ENCODE data around the gene TTC9B. TPM values are rescaled to one million over a fixed set of nuclear protein-coding genes. Genes with fewer than 3 reads are reported as not detected.

TTC9B gene
- total RNA-seq, 2 donors from 2014 or later: not detected

GRCh38 chr19:40241809-40242384, 23.7 kb upstream of the TTC9B start:
- no peaks in the 10 kb centered on the region for H3K9me3 ChIP-seq
- WGBS: 20% methylated on average over 20 of the region's 21 CpGs
- H3K4me1 ChIP-seq (replicated peaks): no peaks in the 10 kb centered on the region
- no peak overlapping the region for H3K4me3 ChIP-seq
- TF ChIP-seq POLR2A (IDR thresholded peaks at IDR 0.05): no peak
- no peak for TF ChIP-seq CTCF (IDR thresholded peaks at IDR 0.05)
- TF ChIP-seq POLR2AphosphoS5 (IDR thresholded peaks at IDR 0.05): peak; percentile 45
- peaks cover 6 to 8% of the 10 kb centered on the region in 2 donors for H3K36me3 ChIP-seq
- DNase-seq (ENCODE audit: low spot score): no peak
- H3K27me3 ChIP-seq (replicated peaks; ENCODE audit: insufficient read depth): no peaks in the 10 kb centered on the region
- intact Hi-C loops (cut with DNase I): no loop called here
- H3K27ac ChIP-seq: no peak overlapping the region

DNA sequence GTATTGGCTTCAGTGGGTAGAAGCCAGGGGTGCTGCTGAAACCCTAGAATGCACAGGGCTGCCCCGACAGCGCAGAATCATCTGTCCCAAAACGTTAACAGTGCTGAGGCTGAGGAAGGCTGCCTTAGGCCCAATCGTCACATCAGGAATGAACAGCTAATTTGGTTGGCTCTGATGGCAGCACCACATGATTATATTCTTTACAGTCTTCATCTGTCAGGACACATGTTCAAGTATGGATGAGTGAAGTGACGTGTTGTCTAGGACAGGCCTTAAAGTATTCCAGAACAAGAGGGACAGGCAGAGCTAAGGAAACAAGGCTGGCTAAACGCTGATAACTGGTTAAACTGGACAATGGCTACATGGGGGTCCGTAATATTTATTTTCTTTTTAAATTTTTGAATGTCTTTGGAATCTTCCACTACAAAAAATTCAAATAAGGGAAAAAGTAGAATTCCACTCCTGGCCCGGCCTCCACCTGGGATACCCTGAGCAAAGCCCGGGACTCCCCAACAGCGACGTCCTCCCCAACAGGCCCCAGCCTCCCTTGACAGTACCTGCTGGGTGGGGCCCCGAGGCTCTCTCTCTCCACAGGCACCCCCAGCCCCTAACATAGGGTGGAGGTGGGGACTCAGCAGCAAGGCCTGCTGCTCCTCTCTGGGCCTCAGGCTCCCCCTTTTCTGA, 23.1 kb upstream of the TTC9B start:
- DNase-seq (ENCODE audit: low spot score): no peak
- intact Hi-C loops (cut with DNase I): no loop called here
- TF ChIP-seq POLR2AphosphoS5 (IDR thresholded peaks at IDR 0.05) (no peak), CTCF (IDR thresholded peaks at IDR 0.05) (no peak), POLR2A (IDR thresholded peaks at IDR 0.05) (no peak)

DNA sequence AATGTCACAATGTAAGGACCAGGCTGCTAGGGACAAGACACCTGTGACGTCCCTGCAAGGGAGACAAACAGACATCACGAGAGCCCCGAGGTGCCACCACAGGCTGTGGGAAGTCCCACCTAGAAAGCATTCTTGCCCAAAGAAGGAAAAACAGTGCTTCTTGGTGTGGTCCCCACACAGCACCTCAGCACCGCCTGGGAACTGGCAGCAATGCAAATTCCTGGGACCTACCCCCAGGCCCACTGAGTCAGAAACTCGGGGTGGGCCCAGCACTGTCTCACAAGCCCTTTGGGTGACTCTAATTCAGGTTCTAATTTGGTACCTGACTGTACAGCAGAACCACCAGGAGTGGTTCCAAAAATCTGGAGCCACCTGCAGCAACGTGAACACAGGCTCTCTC, 22.1 kb upstream of the TTC9B start:
- H3K9me3 ChIP-seq: no peaks in the 10 kb centered on the region
- H3K36me3 ChIP-seq: peaks cover 8 to 10% of the 10 kb centered on the region in 2 donors
- intact Hi-C loops (cut with DNase I): no loop called here
- H3K4me1 ChIP-seq (replicated peaks): no peaks in the 10 kb centered on the region
- no peak overlapping the region for H3K27ac ChIP-seq
- H3K4me3 ChIP-seq: no peak overlapping the region
- H3K27me3 ChIP-seq (replicated peaks; ENCODE audit: insufficient read depth): no peaks in the 10 kb centered on the region
- 94% methylated on average over 6 of the region's 6 CpGs for WGBS
- no peak for DNase-seq (ENCODE audit: low spot score)
- no peak for TF ChIP-seq CTCF (IDR thresholded peaks at IDR 0.05)
- TF ChIP-seq POLR2A (IDR thresholded peaks at IDR 0.05): no peak
- TF ChIP-seq POLR2AphosphoS5 (IDR thresholded peaks at IDR 0.05): no peak

More for the DNA sequence above, 23.1 kb upstream of the TTC9B start:
- no peaks in the 10 kb centered on the region for H3K4me1 ChIP-seq (replicated peaks)
- WGBS: 84% methylated on average over 12 of the region's 12 CpGs
- H3K27me3 ChIP-seq (replicated peaks; ENCODE audit: insufficient read depth): no peaks in the 10 kb centered on the region
- H3K36me3 ChIP-seq: peaks cover 6 to 8% of the 10 kb centered on the region in 2 donors
- H3K27ac ChIP-seq: no peak overlapping the region
- no peaks in the 10 kb centered on the region for H3K9me3 ChIP-seq
- no peak overlapping the region for H3K4me3 ChIP-seq

GRCh38 chr19:40239415-40240226, 21.4 kb upstream of the TTC9B start:
- H3K36me3 ChIP-seq: peaks cover 8 to 11% of the 10 kb centered on the region in 2 donors
- H3K27me3 ChIP-seq (replicated peaks; ENCODE audit: insufficient read depth): no peaks in the 10 kb centered on the region
- TF ChIP-seq POLR2A (IDR thresholded peaks at IDR 0.05): no peak
- TF ChIP-seq CTCF (IDR thresholded peaks at IDR 0.05): no peak
- no peak for TF ChIP-seq POLR2AphosphoS5 (IDR thresholded peaks at IDR 0.05)
- H3K4me3 ChIP-seq: no peak overlapping the region
- H3K27ac ChIP-seq: no peak overlapping the region
- DNase-seq (ENCODE audit: low spot score): no peak
- intact Hi-C loops (cut with DNase I): no loop called here
- WGBS: 92% methylated on average over 12 of the region's 12 CpGs
- H3K4me1 ChIP-seq (replicated peaks): no peaks in the 10 kb centered on the region
- H3K9me3 ChIP-seq: no peaks in the 10 kb centered on the region
